HPDE6-E6E7 (cell line): Measurements from ENCODE around the gene CGB7.
"Not testable (repeated sequence)": the region's sequence is repeated elsewhere in the genome, so short reads cannot be mapped to it uniquely, and the experiment has no call there.

Source experiments
- DNase-seq: peaks from one replicate; pipeline ENCODE4 v3.0.0; 2011; ENCODE audit warnings: missing footprints; ENCODE audit errors: extremely low spot score

CGB7 gene

GRCh38 chr19:49073514-49074378 is 16.2 kb upstream of the CGB7 start:
- no peak for DNase-seq

GRCh38 chr19:49071860-49072547 is 14.5 kb upstream of the CGB7 start:
- no peak for DNase-seq

- no peak for DNase-seq
Measured at GRCh38 chr19:49070416-49070815, 12.9 kb upstream of the CGB7 start.

- DNase-seq, result no peak
Measured at GRCh38 chr19:49069026-49069425, 11.5 kb upstream of the CGB7 start.

- no peak for DNase-seq
Measured at GRCh38 chr19:49067554-49067953, 10.0 kb upstream of the CGB7 start.

- DNase-seq, result no peak
Measured at GRCh38 chr19:49065905-49066512, 8.5 kb upstream of the CGB7 start.

- DNase-seq, result peak; percentile 85
Measured at GRCh38 chr19:49064768-49065611, 7.4 kb upstream of the CGB7 start, which contains the start of gene NTF4. TSS of gene NTF4 (minus strand) at chr19:49064818. CDS start at chr19:49061997, 2,821 bp downstream.

GRCh38 chr19:49064029-49064629 is 6.6 kb upstream of the CGB7 start:
- DNase-seq, result peak; percentile 84

- DNase-seq, result no peak
Measured at GRCh38 chr19:49061445-49061844, 3.9 kb upstream of the CGB7 start.

GRCh38 chr19:49061000-49061399 is 3.5 kb upstream of the CGB7 start:
- DNase-seq, result no peak

GRCh38 chr19:49059053-49059452 is 1.5 kb upstream of the CGB7 start:
- DNase-seq, result no peak

GRCh38 chr19:49058562-49058961 is 1.0 kb upstream of the CGB7 start:
- DNase-seq, result no peak

- DNase-seq, result not testable (repeated sequence)
Measured at GRCh38 chr19:49056902-49057596, 500 bp downstream of the CGB7 start.

GRCh38 chr19:49056101-49056901 is 1.2 kb downstream of the CGB7 start:
- DNase-seq, result peak; percentile 63

GRCh38 chr19:49050376-49051033 is 7.0 kb downstream of the CGB7 start:
- peak; percentile 71 for DNase-seq

GRCh38 chr19:49049834-49050233 is 7.7 kb downstream of the CGB7 start:
- DNase-seq, result not testable (repeated sequence)

GRCh38 chr19:49049011-49049410 is 8.5 kb downstream of the CGB7 start, which contains the start of gene CGB8:
TSS of gene CGB8 (minus strand) at chr19:49049111. CDS start at chr19:49048739, 372 bp downstream.
- DNase-seq, result not testable (repeated sequence)

GRCh38 chr19:49043548-49043947 is 14.0 kb downstream of the CGB7 start, which contains the start of gene CGB5:
TSS of gene CGB5 (plus strand) at chr19:49043848. CDS start at chr19:49044210, 362 bp downstream.
- DNase-seq, result not testable (repeated sequence)

- not testable (repeated sequence) for DNase-seq
Measured at GRCh38 chr19:49042666-49043065, 14.9 kb downstream of the CGB7 start.
